ENCODE data around the gene NEXN.

GRCh38 chr1:77978969-77979876 is 90.8 kb downstream of the NEXN start, which contains the start of gene FUBP1:
- TF ChIP-seq TP53 (CRISPR knock-in tag; IDR thresholded peaks at IDR 0.05) = no peak
- TF ChIP-seq, protein P1, sequence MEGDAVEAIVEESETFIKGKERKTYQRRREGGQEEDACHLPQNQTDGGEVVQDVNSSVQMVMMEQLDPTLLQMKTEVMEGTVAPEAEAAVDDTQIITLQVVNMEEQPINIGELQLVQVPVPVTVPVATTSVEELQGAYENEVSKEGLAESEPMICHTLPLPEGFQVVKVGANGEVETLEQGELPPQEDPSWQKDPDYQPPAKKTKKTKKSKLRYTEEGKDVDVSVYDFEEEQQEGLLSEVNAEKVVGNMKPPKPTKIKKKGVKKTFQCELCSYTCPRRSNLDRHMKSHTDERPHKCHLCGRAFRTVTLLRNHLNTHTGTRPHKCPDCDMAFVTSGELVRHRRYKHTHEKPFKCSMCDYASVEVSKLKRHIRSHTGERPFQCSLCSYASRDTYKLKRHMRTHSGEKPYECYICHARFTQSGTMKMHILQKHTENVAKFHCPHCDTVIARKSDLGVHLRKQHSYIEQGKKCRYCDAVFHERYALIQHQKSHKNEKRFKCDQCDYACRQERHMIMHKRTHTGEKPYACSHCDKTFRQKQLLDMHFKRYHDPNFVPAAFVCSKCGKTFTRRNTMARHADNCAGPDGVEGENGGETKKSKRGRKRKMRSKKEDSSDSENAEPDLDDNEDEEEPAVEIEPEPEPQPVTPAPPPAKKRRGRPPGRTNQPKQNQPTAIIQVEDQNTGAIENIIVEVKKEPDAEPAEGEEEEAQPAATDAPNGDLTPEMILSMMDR (IDR thresholded peaks at IDR 0.05) = 0 out of 2 replicates have a peak, but pooled peaks have one; percentile 19
- no peak for TF ChIP-seq TEAD4 (CRISPR knock-in tag; IDR thresholded peaks at IDR 0.05)
- TF ChIP-seq MLX (CRISPR knock-in tag; IDR thresholded peaks at IDR 0.05) = no peak
- TF ChIP-seq, protein P2, sequence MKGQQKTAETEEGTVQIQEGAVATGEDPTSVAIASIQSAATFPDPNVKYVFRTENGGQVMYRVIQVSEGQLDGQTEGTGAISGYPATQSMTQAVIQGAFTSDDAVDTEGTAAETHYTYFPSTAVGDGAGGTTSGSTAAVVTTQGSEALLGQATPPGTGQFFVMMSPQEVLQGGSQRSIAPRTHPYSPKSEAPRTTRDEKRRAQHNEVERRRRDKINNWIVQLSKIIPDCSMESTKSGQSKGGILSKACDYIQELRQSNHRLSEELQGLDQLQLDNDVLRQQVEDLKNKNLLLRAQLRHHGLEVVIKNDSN (CRISPR knock-in tag; IDR thresholded peaks at IDR 0.05) = peak; percentile 41; the same call in 1 of the 2 replicates
- TF ChIP-seq ZNF263 (CRISPR knock-in tag; IDR thresholded peaks at IDR 0.05; ENCODE audit: low read depth) = no peak
- TF ChIP-seq ZBTB43 (CRISPR knock-in tag; IDR thresholded peaks at IDR 0.05) = no peak
- no peak for TF ChIP-seq MXD4 (CRISPR knock-in tag; IDR thresholded peaks at IDR 0.05; ENCODE audit: borderline replicate concordance)
- TF ChIP-seq FOXK1 (CRISPR knock-in tag; IDR thresholded peaks at IDR 0.05) = 0 out of 2 replicates have a peak, but pooled peaks have one; percentile 74
- no peak for TF ChIP-seq ATF2 (CRISPR knock-in tag; IDR thresholded peaks at IDR 0.05; ENCODE audit: borderline replicate concordance, low read depth)
